ENCODE data around the gene UBAC1.

UBAC1 gene

GRCh38 chr9:135961277-135961715, at the start of gene UBAC1:
Gene UBAC1 (minus strand): TSS chr9:135961373. CDS start chr9:135961162, 211 bp downstream.
- peak; percentile 97 for DNase-seq (ENCODE audit: low spot score)

GRCh38 chr9:136010615-136011361, 49.6 kb upstream of the UBAC1 start:
- no peak for DNase-seq (ENCODE audit: low spot score)

- no peak for DNase-seq (ENCODE audit: low spot score)
These were observed 49.0 kb upstream of the UBAC1 start for GRCh38 chr9:136010176-136010575.

- DNase-seq (ENCODE audit: low spot score) = no peak
These were observed 48.3 kb upstream of the UBAC1 start for GRCh38 chr9:136009516-136009915.

- DNase-seq (ENCODE audit: low spot score) = no peak
These were observed 47.5 kb upstream of the UBAC1 start for GRCh38 chr9:136008693-136008997.

DNA sequence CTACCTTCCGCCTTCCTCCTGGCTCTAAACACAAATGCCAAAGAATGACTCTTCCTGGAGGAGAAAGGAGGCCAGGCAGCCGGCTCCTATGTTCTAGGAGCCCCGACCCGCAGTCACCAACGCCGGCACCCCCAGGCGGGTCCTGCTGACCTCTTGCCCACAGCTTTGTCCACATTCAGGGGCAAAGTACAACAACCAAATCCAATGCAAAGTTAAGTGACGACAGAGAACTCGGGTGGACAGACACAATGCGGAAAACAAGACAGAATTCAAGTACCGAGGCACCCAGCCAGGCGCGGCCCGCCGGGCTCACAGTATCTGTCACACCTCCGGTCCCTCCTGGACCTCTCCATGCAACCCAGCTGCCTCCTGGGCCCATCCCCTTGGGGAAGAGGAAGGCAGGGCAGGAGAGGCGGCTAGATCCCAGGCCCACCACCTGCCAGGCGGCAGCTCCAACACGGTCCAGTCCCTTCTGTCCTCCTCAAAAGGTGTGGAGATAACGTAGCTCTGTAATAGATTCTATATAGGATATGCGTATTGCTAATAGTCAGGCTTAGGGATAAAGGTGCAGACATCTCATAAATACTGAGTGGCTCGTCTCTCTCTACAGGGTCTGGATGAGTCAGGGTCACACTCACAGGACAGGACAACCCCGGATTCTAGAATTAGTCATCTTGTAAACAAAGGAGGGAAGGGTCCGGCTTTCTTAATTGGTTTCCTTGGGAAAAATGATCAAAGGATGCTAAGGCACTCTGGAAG, 46.9 kb upstream of the UBAC1 start:
- DNase-seq (ENCODE audit: low spot score) = no peak

DNA sequence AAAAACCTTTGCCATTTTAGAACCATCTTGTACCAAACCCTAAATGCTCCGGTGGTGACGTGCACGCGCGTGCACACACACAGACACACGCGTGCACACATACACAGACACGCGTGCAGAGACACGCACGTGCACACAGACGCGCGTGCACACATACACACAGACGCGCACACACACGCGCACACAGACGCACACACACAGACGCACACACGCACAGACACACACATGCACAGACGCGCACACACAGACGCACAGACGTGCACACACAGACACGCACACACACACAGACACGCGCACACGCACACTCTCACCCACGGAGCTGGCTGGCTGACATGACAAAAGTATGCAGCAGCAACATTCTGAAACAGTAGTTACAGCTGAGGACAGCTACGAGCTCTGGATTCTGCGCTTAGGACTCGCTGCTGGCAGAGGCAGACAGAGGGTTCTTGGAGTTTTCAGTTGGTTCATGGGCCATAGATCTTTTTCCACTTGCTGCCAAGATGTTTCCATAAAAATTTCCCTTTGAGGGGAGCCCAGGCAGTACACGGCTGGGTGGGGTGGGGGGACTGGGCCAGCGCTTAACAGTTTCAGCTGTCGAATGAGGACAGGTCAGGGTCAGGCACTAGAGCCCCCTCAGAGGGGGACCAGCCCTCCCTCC, 46.2 kb upstream of the UBAC1 start:
- no peak for DNase-seq (ENCODE audit: low spot score)

- DNase-seq (ENCODE audit: low spot score) = no peak
These were observed 45.0 kb upstream of the UBAC1 start for GRCh38 chr9:136006169-136006568.

- no peak for DNase-seq (ENCODE audit: low spot score)
These were observed 43.5 kb upstream of the UBAC1 start for GRCh38 chr9:136004712-136005111.

GRCh38 chr9:136004219-136004618, 43.0 kb upstream of the UBAC1 start:
- no peak for DNase-seq (ENCODE audit: low spot score)

DNA sequence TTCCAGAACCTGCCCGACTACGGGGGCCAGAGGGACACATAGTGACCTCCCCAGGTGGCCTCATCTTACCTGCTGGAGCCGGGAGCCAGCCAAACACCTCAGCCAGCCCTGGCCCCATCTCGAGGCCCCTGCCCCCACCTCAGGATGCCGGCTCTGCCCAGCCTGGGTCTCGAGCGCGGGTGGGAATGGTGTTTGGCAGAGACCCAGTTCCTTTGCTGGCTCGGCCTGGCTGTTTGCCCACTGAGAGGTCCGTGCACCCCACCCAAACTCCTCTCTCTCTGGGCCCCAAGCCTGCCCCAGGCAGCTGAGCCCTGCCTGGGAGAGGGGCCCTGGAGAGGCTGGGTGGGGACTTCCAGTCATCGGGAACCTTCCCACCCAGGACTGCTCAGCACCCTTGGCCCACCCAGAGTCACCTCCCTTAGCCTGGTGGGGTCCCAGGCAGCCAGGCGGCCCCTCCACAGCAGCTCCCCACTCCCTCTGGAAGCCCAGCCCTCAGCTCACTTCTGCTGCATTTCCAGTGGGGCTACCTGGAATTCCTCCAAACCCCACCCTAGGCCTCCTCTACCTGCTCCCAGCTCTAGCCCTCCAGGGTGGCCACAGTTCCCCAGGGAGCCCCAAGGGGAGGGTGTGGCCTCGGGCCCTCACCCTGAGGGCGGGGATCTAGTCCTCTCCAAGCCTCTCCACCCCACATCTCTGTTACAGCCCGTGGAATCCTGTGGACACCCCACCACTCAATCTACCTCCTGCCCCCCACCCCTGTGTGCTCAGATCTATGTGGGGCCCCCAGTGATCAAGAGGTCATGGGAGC, 42.4 kb upstream of the UBAC1 start:
- DNase-seq (ENCODE audit: low spot score) = no peak

DNA sequence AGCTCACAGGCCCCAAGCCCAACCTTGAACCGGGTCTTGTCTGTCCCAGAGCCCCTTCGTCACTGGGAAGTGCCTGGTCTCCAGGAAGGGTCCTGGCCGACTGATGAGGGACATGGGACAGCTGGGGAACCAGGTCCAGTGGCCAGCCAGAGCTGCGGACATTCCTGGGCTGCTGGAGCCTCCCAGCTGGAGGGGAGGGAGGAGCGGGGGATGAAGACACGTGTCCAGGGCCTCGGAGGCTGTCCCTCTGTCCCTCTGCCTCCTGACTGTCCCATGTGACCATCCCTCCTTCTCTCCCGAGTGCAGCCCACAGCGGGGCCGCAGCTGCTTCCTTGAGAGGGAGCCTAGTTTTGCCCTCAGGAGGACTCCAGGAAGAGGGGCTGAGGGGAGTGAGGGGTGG, 41.7 kb upstream of the UBAC1 start:
- DNase-seq (ENCODE audit: low spot score) = no peak

GRCh38 chr9:136002215-136002614, 41.0 kb upstream of the UBAC1 start:
- no peak for DNase-seq (ENCODE audit: low spot score)

GRCh38 chr9:136001231-136001630, 40.1 kb upstream of the UBAC1 start:
- DNase-seq (ENCODE audit: low spot score) = no peak

DNA sequence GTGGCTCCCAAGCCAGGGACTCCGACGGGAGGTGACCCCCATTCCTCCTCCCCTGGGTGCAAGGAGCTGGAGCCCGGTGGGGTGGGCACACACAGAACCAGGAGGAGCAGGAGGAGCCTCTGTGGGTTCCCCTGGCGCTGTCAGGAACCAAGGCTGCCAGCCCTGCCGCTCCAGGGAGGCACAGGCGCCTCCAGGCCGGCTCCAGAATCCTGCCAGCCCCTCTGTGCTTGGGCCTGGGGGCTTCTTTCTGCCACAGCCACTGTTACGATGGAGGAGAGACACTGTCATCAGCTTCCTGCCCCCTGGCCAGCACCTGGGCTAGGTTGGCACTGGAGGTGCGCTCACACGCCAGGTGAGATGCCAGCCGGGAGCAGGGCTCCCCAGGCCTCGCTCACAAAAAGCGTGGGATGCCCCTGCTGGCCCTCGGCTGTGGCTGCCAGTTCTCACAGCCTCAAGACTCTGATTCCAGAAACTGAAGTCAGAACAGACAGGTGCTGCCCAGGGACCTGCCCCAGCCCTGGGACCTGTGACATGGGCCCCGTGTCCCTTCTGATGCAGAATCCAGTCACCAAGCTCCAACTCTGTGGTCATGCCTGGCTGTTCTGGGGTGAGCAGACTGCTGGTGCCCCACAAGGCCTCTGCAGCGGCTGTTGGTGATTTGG, 37.4 kb upstream of the UBAC1 start:
- no peak for DNase-seq (ENCODE audit: low spot score)

DNA sequence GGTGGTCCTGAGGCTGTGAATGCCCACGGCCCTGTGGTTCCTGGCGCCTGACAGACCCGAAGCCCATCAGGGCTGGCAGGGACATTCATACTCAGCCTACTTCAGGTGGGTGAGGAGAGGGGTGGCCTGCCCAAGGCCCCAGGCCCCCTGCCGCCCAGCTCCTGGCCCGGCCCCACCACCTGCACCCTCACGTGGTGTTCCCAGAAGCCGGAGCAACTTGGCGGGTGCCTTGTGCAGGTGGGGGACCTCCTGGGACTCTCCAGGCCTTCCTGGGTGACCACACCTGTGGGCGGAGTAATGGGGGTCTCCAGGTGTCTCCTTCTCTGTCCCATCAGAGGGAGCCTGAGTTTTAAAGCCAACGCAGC, 36.8 kb upstream of the UBAC1 start:
- no peak for DNase-seq (ENCODE audit: low spot score)

GRCh38 chr9:135997090-135998015, 36.2 kb upstream of the UBAC1 start:
- DNase-seq (ENCODE audit: low spot score) = no peak

DNA sequence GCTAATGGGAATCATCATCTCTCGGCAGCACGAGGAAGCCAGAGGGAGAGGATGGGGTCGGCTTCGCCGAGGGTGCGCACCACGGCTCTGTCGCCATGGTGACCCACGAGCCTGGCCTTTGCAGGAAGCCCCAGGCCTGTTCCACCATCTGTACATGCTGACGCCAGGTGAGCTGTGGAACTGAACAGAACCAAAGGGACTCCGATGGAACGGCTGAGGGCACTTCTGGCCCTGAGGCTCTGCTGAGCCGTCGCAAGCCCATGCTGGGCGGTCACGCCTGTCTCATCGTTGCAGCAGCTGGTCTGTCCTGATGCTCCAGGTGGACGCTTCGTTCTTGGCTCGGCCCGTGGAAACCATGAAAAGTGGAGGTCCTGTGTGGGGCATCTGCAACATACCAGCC, 34.6 kb upstream of the UBAC1 start:
- no peak for DNase-seq (ENCODE audit: low spot score)

GRCh38 chr9:135994501-135995192, 33.5 kb upstream of the UBAC1 start:
- no peak for DNase-seq (ENCODE audit: low spot score)

Measured in left forelimb (tissue), 1 donor.